ELF-1 (cell line): Measurements from ENCODE around the gene C6orf62.
"Not testable (repeated sequence)": the region's sequence is repeated elsewhere in the genome, so short reads cannot be mapped to it uniquely, and the experiment has no call there.

Experiments used
- DNase-seq: peaks from one replicate; pipeline ENCODE4 v3.0.0-alpha.2; 2016; ENCODE audit warnings: low read depth, low spot score

C6orf62 gene

DNA sequence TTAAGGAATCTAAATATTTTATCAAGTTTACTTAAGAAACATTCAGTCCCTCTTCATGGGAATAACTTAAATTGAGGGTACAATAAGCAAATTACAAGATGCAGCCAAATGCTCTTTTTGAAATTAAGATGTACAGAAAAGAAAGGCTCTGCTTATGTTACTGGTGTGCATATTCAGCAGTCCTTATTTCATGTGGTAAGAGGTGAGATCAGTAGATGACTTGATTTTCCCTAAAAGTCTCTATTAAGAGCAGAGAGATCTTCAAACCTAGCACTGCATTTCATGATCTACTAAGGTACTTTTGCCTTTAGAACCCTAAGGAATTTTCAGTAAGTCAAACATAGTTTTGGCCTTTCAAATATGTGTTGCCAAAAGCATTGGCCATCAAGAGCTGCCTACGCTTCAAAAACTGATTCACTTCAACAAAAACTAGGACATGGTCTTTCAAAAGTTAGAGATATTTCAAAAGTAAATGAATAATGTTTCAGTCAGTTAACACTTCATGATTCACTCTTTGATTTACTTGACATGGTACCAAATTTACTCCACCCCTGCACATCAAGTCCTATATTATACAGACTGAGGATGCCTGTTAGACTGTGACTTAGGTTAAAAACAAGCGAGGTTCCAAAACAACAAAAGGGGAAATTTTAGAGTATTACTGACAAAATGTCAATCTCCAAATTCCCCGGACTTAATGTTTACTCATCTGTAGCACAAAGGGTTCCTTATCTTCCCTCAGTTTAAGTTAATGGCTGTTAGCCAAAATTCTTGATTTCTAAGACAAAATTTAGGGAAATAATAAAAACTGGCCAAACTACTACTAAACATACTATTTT is 19.2 kb downstream of the C6orf62 start:
- no peak for DNase-seq

GRCh38 chr6:24696097-24696496 is 22.9 kb downstream of the C6orf62 start:
- DNase-seq = no peak

DNA sequence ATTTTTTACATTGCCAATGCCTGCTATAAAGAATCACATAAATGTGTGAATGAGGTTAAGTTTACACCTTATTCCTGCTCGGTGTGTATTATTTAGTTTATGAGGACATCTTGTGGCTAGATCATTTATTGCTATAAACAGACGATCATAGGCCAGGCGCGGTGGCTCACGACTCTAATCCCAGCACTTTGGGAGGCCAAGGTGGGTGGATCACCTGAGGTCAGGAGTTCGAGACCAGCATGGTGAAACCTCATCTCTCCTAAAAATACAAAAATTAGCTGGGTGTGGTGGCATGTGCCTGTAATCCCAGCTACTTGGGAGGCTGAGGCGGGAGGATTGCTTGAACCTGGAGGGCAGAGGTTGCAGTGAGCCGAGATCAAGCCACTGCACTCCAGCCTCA is 23.3 kb downstream of the C6orf62 start:
- not testable (repeated sequence) for DNase-seq

DNA sequence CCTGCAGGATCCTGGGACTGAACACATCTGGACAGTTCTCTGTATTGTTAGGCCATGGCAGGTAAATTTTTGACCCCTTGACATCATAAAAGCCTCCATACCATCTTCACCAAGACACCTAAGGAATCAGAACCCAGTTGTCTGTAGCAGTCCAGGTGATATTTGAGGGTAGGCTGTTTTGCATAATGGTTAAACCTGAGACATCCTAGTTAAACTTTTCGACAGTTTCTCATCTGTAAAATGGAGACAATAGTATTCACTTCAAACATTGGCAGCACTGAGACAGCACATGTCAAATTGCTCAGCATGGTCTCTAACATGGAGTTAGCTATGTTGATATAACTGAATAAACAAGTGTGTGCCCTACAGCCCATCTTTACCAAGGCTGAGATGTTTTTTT is 24.8 kb downstream of the C6orf62 start:
- no peak for DNase-seq

DNA sequence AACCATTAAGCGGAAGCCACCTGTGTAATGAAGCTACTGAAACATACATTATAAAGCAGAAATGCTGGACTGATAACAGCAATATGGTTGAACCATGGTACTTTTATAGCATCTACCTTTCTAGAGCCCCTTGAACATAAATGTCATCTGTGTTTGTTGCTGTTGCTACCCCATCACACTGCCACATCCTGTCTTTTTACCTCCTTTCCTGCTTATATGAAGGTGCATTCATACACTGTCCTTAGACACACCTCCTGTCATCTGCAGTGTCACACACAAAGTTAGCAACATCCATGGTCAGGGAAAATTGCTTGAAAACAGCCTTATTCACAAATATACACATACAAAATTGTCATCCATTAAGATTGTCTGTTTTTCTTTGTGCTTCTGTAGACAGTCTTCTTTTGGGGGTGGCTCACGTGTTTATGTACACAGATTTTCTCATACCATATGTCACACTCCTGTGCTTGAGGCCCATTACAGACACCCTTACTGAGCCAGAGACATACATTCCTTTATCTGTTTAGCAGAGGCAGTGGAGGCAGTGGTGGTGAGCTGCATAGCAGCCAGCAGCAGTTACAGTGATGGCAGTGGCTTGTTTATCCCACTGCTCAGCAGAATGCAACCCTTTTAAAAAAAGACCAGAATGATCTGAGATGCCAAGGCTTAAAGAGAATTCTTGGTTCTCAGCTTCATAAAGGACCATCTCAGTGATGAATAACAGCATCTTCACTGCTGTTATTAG is 25.9 kb downstream of the C6orf62 start:
- no peak for DNase-seq

DNA sequence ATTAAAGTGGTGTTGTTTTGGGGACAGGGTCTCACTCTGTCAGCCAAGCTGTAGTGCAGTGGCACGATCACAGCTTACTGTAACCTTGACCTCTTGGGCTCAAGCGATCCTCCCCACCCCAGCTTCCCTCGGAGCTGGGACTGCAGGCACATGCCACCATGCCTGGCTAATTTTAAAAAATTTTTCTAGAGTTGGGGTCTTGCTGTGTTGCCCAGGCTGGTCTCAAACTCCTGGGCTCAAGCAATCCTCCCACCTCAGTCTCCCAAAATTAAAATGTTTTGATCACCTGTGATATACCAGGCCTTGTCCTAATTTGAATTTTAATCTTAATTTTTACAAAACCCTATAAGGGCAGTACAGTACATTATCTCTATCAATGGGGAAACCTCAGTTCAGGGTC is 26.5 kb downstream of the C6orf62 start:
- no peak for DNase-seq

DNA sequence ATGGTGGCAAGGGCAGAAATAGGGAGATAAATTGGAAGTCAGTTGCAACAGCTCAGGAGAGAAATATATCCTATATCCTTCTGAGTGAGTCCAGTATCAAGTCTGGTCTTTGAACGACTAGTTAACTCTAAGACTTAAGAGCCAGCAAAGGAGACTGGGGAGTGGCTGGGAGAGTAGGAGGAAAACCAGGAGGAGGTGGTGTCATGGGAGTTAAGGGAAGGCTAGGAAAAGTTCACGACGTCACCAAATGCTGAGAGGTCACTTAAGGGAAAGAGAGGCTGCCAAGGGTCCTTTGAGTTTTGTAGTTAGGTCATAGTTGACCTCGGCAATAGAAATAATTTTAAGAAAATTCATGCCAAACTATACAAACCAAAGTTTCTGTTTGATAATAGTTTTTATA is 27.0 kb downstream of the C6orf62 start:
- DNase-seq = no peak

- no peak for DNase-seq
Observed at GRCh38 chr6:24691550-24691949, 27.4 kb downstream of the C6orf62 start.

- DNase-seq = no peak
Observed at GRCh38 chr6:24690593-24690992, 28.4 kb downstream of the C6orf62 start.

- no peak for DNase-seq
Observed at GRCh38 chr6:24689964-24690363, 29.0 kb downstream of the C6orf62 start.

DNA sequence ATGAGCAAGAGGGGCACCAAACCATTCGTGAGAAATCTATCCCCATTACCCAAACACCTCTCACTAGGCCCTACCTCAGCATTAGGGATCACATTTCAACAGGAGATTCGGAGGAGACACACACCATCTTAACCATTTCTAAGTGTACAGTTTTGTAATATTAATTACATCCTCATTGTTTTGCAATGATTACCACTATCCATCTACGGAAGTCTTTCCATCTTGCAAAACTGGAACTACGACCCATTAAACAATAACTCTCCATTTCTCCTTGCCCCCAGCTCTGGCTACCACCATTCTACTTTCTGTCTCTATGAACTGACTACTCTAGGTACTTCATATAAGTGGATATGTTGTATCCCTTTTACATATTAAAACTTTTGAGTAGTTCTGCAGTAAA is 32.0 kb downstream of the C6orf62 start:
- no peak for DNase-seq

DNA sequence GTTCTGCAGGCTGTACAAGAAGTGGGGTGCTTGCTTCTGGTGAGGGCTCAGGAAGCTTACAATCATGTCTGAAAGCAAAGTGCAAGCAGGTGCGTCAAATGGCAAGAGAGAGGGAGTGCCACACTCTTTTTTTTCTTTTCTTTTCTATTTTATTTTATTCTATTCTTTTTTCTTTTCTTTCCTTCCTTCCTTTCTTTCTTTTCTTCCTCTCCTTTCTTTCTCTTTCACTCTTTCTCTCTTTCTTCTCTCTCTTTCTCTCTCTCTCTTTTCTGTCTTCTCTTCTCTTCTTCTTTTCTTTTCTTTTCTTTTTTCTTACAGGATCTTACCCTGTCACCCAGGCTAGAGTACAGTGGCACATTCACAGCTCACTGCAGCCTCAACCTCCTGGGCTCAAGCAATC is 32.5 kb downstream of the C6orf62 start:
- no peak for DNase-seq

GRCh38 chr6:24683297-24684296 is 35.4 kb downstream of the C6orf62 start:
- peak; percentile 60 for DNase-seq

GRCh38 chr6:24680582-24680981 is 38.4 kb downstream of the C6orf62 start:
- no peak for DNase-seq

GRCh38 chr6:24678792-24679352 is 40.1 kb downstream of the C6orf62 start:
- DNase-seq = not testable (repeated sequence)

GRCh38 chr6:24673625-24674024 is 45.3 kb downstream of the C6orf62 start:
- DNase-seq = no peak

- DNase-seq = no peak
Observed at GRCh38 chr6:24672620-24673182, 46.3 kb downstream of the C6orf62 start.

- not testable (repeated sequence) for DNase-seq
Observed at GRCh38 chr6:24671077-24671476, 47.9 kb downstream of the C6orf62 start.

- not testable (repeated sequence) for DNase-seq
Observed at GRCh38 chr6:24670492-24670891, 48.5 kb downstream of the C6orf62 start.

DNA sequence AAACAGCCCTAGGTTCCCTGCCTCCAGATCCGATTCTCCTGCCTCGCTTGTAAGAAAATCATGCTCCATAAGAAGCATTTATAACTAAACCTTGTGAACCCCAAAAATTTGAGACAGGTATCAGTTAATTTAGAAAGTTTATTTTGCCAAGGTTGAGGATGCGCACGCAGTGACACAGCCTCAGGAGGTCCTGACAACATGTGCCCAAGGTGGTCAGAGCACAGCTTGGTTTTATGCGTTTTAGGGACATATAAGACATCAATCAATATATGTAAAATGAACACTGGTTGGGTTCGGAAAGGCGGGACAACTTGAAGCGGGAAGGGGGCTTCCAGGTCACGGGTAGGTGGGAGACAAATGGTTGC is 50.0 kb downstream of the C6orf62 start:
- DNase-seq = no peak
